Gastrocnemius medialis (tissue), 4 donors: ENCODE measurements around the gene PPP1R13L.

Source experiments
- POLR2A ChIP-seq, 2 donors: fragments of 450-650 bp; IDR thresholded peaks; one replicate each; pipeline ENCODE4 v1.6.1; 2017; ENCODE audit warnings: antibody characterized with exemption in 2 of 2, mild to moderate bottlenecking in 2 of 2, moderate library complexity in 2 of 2
- TF ChIP-seq, protein P1 (sequence below), 5 experiments: fragments of 450-650 bp in 3 of 5; fragments of 200-600 bp in 2 of 5; sonication (generic) in 2 of 5; IDR thresholded peaks in 4 of 5; conservative IDR thresholded peaks in 1 of 5; 1 replicate in 4 of 5; 2 replicates in 1 of 5; pipeline ENCODE4 v1.5.1; 2016 to 2019; ENCODE audit warnings: antibody characterized with exemption in 5 of 5, mild to moderate bottlenecking in 3 of 5, moderate library complexity in 3 of 5

- TF ChIP-seq, protein P1, sequence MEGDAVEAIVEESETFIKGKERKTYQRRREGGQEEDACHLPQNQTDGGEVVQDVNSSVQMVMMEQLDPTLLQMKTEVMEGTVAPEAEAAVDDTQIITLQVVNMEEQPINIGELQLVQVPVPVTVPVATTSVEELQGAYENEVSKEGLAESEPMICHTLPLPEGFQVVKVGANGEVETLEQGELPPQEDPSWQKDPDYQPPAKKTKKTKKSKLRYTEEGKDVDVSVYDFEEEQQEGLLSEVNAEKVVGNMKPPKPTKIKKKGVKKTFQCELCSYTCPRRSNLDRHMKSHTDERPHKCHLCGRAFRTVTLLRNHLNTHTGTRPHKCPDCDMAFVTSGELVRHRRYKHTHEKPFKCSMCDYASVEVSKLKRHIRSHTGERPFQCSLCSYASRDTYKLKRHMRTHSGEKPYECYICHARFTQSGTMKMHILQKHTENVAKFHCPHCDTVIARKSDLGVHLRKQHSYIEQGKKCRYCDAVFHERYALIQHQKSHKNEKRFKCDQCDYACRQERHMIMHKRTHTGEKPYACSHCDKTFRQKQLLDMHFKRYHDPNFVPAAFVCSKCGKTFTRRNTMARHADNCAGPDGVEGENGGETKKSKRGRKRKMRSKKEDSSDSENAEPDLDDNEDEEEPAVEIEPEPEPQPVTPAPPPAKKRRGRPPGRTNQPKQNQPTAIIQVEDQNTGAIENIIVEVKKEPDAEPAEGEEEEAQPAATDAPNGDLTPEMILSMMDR (IDR thresholded peaks at IDR 0.05 in 4 of 5, conservative IDR thresholded peaks at IDR 0.05 in 1 of 5), result no peak
- no peak for TF ChIP-seq POLR2A (IDR thresholded peaks at IDR 0.05)
Observed at GRCh38 chr19:45440259-45440638, 35.4 kb upstream of the PPP1R13L start.
